ENCODE measurements around the gene SHC2.

SHC2 gene

DNA sequence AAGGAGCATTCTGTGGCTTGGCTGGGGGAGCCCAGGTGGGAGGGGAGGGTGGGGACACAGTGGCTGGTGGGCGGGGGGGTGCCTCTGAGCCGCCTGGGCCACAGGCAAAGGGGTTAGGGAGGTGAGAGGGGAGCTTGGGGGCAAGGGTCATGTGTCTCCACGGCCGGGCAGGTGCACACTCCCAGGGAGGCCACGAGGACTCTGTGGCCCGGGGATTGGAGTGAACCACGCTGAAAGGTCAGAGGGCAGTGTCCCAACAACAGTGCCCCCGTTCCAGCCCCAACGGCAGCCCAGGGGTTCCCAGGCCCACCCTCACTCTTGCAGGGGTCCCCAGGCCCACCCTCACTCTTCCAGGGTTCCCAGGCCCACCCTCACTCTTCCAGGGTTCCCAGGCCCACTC lies 61.5 kb downstream of the SHC2 start:
- H3K9me3 ChIP-seq (ENCODE audit: low read length), result no peaks in the 10 kb centered on the region
- H3K79me2 ChIP-seq (ENCODE audit: insufficient read depth, low read length), result no peaks in the 10 kb centered on the region

DNA sequence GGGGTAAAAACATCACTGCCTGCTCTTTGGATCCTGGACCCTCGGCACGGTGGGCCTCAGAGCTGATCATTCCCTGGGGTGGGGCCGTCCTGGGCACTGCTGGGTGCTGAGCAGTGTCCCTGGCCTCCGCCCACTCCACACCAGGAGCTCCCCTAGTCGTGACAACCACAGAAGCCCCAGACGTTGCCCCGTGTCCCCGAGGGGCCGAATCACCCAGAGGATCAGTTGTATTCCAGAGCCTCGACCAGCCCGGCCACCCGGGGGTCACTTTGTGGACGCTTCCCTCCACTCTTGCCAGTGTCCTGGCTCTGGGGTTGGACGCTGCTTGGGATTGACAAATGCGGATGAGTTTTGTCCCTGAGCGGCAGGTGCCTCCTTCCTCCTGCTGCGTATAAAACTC lies 62.1 kb downstream of the SHC2 start:
- H3K9me3 ChIP-seq (ENCODE audit: low read length), result no peaks in the 10 kb centered on the region
- TF ChIP-seq, protein P1, sequence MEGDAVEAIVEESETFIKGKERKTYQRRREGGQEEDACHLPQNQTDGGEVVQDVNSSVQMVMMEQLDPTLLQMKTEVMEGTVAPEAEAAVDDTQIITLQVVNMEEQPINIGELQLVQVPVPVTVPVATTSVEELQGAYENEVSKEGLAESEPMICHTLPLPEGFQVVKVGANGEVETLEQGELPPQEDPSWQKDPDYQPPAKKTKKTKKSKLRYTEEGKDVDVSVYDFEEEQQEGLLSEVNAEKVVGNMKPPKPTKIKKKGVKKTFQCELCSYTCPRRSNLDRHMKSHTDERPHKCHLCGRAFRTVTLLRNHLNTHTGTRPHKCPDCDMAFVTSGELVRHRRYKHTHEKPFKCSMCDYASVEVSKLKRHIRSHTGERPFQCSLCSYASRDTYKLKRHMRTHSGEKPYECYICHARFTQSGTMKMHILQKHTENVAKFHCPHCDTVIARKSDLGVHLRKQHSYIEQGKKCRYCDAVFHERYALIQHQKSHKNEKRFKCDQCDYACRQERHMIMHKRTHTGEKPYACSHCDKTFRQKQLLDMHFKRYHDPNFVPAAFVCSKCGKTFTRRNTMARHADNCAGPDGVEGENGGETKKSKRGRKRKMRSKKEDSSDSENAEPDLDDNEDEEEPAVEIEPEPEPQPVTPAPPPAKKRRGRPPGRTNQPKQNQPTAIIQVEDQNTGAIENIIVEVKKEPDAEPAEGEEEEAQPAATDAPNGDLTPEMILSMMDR (IDR thresholded peaks at IDR 0.05; ENCODE audit: low read length), result no peak
- H3K79me2 ChIP-seq (ENCODE audit: insufficient read depth, low read length), result no peaks in the 10 kb centered on the region
- no peaks in the 10 kb centered on the region for H3K27me3 ChIP-seq (ENCODE audit: insufficient read depth, low read length)
- no peak overlapping the region for H3K4me2 ChIP-seq (ENCODE audit: low read length)
- H3K9me2 ChIP-seq (ENCODE audit: low read depth, low read length), result no peaks in the 10 kb centered on the region
- no peak overlapping the region for H3K4me3 ChIP-seq (ENCODE audit: low read depth, low read length, poor library complexity, severe bottlenecking)
- no peaks in the 10 kb centered on the region for H3F3A ChIP-seq (ENCODE audit: insufficient read depth, low read length)
- H3K27ac ChIP-seq (ENCODE audit: low read depth, low read length, poor library complexity, severe bottlenecking), result no peak overlapping the region
- no peak overlapping the region for H2AFZ ChIP-seq (ENCODE audit: low read length)
- no peaks in the 10 kb centered on the region for H3K36me3 ChIP-seq (ENCODE audit: insufficient read depth, low read length)
- no peaks in the 10 kb centered on the region for H3K4me1 ChIP-seq (ENCODE audit: insufficient read depth, low read length, severe bottlenecking)
- no peaks in the 10 kb centered on the region for H4K20me1 ChIP-seq (ENCODE audit: insufficient read depth, low read length)
- no peak overlapping the region for H3K9ac ChIP-seq (ENCODE audit: low read length)

More for the DNA sequence above, 61.5 kb downstream of the SHC2 start:
- Histone ChIP-seq H3K4me1 (ENCODE audit: insufficient read depth, low read length, severe bottlenecking) (no peaks in the 10 kb centered on the region), H3K9me2 (ENCODE audit: low read depth, low read length) (no peaks in the 10 kb centered on the region), H3K4me3 (ENCODE audit: low read depth, low read length, poor library complexity, severe bottlenecking) (no peak overlapping the region), H3F3A (ENCODE audit: insufficient read depth, low read length) (no peaks in the 10 kb centered on the region), H3K36me3 (ENCODE audit: insufficient read depth, low read length) (no peaks in the 10 kb centered on the region), H3K27me3 (ENCODE audit: insufficient read depth, low read length) (no peaks in the 10 kb centered on the region), H3K4me2 (ENCODE audit: low read length) (no peak overlapping the region), H4K20me1 (ENCODE audit: insufficient read depth, low read length) (no peaks in the 10 kb centered on the region), H3K9ac (ENCODE audit: low read length) (no peak overlapping the region), H2AFZ (ENCODE audit: low read length) (no peak overlapping the region), H3K27ac (ENCODE audit: low read depth, low read length, poor library complexity, severe bottlenecking) (no peak overlapping the region)
- TF ChIP-seq, protein P1 (IDR thresholded peaks at IDR 0.05; ENCODE audit: low read length), result no peak
- no peak for TF ChIP-seq EZH2 (IDR thresholded peaks at IDR 0.05; ENCODE audit: borderline replicate concordance, low read length)

DNA sequence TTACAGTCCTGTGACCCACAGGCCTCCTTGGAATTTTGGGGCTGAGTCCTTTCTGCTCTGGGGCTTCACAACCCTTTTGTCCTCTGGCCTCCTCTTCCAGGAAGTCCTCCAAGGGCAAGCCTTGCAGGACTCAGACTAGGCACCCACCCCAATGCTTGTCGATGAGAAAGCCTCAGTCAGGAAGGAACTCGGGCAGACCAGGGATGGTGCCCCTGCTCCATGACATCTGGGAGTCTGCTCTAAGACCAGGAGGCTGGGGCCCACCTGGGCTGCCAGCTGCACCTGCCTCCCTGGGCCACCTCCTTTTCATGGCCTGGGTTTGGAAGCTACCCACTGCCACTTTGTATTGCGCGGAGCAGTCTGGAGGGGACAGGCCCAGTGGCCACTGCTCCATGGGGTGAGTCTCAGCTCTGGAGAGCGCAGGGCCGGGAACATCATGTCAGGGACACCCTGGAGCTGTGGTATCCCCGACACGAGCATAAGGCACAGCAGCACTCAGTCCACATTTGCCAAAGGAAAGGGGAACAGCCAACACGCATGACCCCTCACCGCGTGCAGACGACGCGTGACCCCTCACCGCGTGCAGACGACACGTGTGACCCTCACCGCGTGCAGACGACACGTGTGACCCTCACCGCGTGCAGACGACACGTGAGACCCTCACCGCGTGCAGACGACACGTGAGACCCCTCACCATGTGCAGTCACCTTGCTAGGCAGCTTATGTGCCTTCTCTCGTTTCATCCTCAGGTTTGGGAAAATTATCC lies 62.7 kb downstream of the SHC2 start:
- TF ChIP-seq, protein P1 (IDR thresholded peaks at IDR 0.05; ENCODE audit: low read length), result no peak
- no peak for TF ChIP-seq EZH2 (IDR thresholded peaks at IDR 0.05; ENCODE audit: borderline replicate concordance, low read length)
- Histone ChIP-seq H3K9me2 (ENCODE audit: low read depth, low read length) (no peaks in the 10 kb centered on the region), H3K4me2 (ENCODE audit: low read length) (no peak overlapping the region)

More for the DNA sequence above, 62.7 kb downstream of the SHC2 start:
- no peaks in the 10 kb centered on the region for H4K20me1 ChIP-seq (ENCODE audit: insufficient read depth, low read length)
- H3K9ac ChIP-seq (ENCODE audit: low read length), result no peak overlapping the region
- H3K9me3 ChIP-seq (ENCODE audit: low read length), result no peaks in the 10 kb centered on the region
- H3K79me2 ChIP-seq (ENCODE audit: insufficient read depth, low read length), result no peaks in the 10 kb centered on the region
- H3K27ac ChIP-seq (ENCODE audit: low read depth, low read length, poor library complexity, severe bottlenecking), result no peak overlapping the region
- no peak overlapping the region for H3K4me3 ChIP-seq (ENCODE audit: low read depth, low read length, poor library complexity, severe bottlenecking)
- no peak overlapping the region for H2AFZ ChIP-seq (ENCODE audit: low read length)
- H3K27me3 ChIP-seq (ENCODE audit: insufficient read depth, low read length), result no peaks in the 10 kb centered on the region
- no peaks in the 10 kb centered on the region for H3F3A ChIP-seq (ENCODE audit: insufficient read depth, low read length)
- H3K36me3 ChIP-seq (ENCODE audit: insufficient read depth, low read length), result no peaks in the 10 kb centered on the region
- H3K4me1 ChIP-seq (ENCODE audit: insufficient read depth, low read length, severe bottlenecking), result no peaks in the 10 kb centered on the region
